ENCODE data around the gene RPL10A.

DNA sequence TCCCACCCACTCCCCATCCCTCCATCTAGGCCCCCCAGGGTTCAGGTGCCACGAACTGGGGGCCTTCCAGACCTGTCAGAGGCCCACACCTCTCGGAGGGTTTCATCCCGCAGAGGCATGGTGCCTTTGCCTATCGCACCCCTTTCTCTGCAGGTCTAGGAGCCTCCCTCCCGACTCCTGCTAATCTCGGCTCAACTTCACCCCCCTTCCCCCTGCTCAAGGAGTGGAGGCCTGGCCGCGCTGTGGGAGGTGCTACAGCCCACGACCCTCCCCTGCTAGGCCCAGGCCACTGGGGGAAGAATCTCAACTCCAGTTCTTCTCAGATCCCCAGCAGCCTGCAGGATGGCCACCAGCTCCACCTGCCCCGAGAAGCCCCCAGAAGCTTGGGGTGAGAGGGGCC, 44.5 kb downstream of the RPL10A start, which contains the start of gene TULP1:
- no peak for TF ChIP-seq POLR2A (IDR thresholded peaks at IDR 0.05)
- TF ChIP-seq, protein P1, sequence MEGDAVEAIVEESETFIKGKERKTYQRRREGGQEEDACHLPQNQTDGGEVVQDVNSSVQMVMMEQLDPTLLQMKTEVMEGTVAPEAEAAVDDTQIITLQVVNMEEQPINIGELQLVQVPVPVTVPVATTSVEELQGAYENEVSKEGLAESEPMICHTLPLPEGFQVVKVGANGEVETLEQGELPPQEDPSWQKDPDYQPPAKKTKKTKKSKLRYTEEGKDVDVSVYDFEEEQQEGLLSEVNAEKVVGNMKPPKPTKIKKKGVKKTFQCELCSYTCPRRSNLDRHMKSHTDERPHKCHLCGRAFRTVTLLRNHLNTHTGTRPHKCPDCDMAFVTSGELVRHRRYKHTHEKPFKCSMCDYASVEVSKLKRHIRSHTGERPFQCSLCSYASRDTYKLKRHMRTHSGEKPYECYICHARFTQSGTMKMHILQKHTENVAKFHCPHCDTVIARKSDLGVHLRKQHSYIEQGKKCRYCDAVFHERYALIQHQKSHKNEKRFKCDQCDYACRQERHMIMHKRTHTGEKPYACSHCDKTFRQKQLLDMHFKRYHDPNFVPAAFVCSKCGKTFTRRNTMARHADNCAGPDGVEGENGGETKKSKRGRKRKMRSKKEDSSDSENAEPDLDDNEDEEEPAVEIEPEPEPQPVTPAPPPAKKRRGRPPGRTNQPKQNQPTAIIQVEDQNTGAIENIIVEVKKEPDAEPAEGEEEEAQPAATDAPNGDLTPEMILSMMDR (IDR thresholded peaks at IDR 0.05), result no peak
